ENCODE results near the gene MFRP.
A peak's percentile ranks its signal among the peaks of the same experiment; 100 is the strongest.

MFRP gene

DNA sequence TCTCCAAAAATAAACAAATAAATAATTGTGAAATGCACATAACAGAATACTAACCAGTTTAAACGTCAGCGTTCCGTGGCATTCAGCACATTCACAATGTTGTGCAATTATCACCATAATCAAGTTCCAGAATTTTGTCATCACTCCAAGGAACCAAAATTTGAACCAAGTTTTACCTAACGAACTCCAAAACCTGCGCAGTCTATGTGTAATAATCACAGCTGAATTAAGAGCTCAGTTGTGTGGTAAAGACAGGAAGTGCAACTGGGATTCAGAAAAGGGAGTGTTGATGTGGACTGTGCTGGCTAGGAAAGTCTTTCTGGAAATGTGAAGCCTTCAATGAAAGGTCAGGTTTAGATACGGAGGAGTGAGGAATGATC, 24.2 kb downstream of the MFRP start:
- TF ChIP-seq, protein P1, sequence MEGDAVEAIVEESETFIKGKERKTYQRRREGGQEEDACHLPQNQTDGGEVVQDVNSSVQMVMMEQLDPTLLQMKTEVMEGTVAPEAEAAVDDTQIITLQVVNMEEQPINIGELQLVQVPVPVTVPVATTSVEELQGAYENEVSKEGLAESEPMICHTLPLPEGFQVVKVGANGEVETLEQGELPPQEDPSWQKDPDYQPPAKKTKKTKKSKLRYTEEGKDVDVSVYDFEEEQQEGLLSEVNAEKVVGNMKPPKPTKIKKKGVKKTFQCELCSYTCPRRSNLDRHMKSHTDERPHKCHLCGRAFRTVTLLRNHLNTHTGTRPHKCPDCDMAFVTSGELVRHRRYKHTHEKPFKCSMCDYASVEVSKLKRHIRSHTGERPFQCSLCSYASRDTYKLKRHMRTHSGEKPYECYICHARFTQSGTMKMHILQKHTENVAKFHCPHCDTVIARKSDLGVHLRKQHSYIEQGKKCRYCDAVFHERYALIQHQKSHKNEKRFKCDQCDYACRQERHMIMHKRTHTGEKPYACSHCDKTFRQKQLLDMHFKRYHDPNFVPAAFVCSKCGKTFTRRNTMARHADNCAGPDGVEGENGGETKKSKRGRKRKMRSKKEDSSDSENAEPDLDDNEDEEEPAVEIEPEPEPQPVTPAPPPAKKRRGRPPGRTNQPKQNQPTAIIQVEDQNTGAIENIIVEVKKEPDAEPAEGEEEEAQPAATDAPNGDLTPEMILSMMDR (IDR thresholded peaks at IDR 0.05; ENCODE audit: extremely low read depth, insufficient read depth, missing control alignments) = no peak
- DNase-seq (ENCODE audit: low spot score) = no peak
- in situ Hi-C loops (cut with MboI; ENCODE audit: low pct_unique_long_range_greater_than_20kb, low sequenced_read_pairs, unreplicated experiment) = no loop called here

- peak; percentile 91 for DNase-seq (ENCODE audit: low spot score)
- TF ChIP-seq, protein P1 (IDR thresholded peaks at IDR 0.05; ENCODE audit: extremely low read depth, insufficient read depth, missing control alignments) = peak; percentile 23
- in situ Hi-C loops (cut with MboI; ENCODE audit: low pct_unique_long_range_greater_than_20kb, low sequenced_read_pairs, unreplicated experiment) = no loop called here
Measured at GRCh38 chr11:119320776-119321524, 25.6 kb downstream of the MFRP start.

- in situ Hi-C loops (cut with MboI; ENCODE audit: low pct_unique_long_range_greater_than_20kb, low sequenced_read_pairs, unreplicated experiment) = no loop called here
- peak; percentile 27 for DNase-seq (ENCODE audit: low spot score)
Measured at GRCh38 chr11:119320240-119320775, 26.2 kb downstream of the MFRP start.

DNA sequence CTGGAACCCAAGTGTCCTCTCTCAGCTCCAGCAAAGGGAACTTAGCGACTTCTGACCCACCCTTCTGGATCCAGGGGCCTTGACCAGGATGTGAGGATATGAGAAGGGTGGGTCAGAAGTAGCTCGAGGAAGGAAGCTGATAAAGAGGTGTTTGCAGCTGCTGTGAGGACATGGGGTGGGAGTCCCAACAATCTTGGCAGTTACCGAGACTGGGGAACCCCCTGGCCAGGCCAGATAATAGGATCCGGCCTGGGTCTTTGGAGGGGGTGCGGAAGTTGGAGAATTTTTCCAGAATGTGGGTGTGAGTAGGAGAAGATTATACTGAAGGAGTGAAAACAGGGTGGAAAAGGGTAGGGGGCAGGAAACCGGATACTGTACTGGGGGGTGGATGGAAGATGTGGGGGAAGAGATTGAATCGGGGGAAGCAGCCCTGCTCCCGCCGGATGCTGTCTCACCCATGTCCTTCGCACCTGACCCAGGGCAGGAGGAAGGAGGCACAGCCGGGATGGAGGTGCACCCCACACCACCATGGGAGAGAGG, 26.7 kb downstream of the MFRP start:
- DNase-seq (ENCODE audit: low spot score) = peak; percentile 41
- TF ChIP-seq, protein P1 (IDR thresholded peaks at IDR 0.05; ENCODE audit: extremely low read depth, insufficient read depth, missing control alignments) = no peak
- in situ Hi-C loops (cut with MboI; ENCODE audit: low pct_unique_long_range_greater_than_20kb, low sequenced_read_pairs, unreplicated experiment) = no loop called here

More at GRCh38 chr11:119320240-119320775, 26.2 kb downstream of the MFRP start:
- TF ChIP-seq, protein P1 (IDR thresholded peaks at IDR 0.05; ENCODE audit: extremely low read depth, insufficient read depth, missing control alignments) = no peak

DNA sequence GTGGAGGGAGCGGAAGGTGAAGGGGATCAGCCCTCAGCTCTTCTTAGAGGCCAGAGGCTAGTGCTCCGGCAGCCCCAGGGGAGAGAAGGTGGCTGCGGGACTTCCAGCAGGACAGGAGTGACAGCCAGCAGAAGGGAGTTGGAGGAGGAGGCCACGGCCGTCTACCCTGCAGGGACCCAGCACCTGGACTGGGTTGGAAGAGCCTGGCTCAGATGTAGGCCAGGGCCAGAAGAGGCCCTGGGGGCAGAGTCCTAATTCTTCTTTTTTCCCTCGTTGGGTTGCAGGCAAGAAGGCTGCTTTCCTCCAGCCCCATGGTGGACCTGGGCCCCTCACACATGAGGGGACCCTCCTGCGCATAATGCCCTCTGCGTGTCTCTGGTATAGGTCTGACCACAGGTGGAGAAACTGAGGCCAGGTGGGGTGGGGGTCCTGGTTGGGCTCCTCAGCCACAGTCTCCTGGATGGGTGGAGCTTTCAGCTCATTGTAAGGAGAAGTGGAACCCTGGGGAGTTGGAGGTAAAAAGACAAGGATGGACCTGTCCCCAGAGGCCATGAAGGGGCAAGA, 27.3 kb downstream of the MFRP start:
- DNase-seq (ENCODE audit: low spot score) = no peak
- TF ChIP-seq, protein P1 (IDR thresholded peaks at IDR 0.05; ENCODE audit: extremely low read depth, insufficient read depth, missing control alignments) = no peak
- in situ Hi-C loops (cut with MboI; ENCODE audit: low pct_unique_long_range_greater_than_20kb, low sequenced_read_pairs, unreplicated experiment) = no loop called here

GRCh38 chr11:119318240-119319135, 28.0 kb downstream of the MFRP start:
- DNase-seq (ENCODE audit: low spot score) = peak; percentile 66
- in situ Hi-C loops (cut with MboI; ENCODE audit: low pct_unique_long_range_greater_than_20kb, low sequenced_read_pairs, unreplicated experiment) = no loop called here
- TF ChIP-seq, protein P1 (IDR thresholded peaks at IDR 0.05; ENCODE audit: extremely low read depth, insufficient read depth, missing control alignments) = no peak

Data from GM13977 (cell line).